ENCODE measurements around the gene DAGLA. TPM values are rescaled to one million over a fixed set of nuclear protein-coding genes. Genes with fewer than 3 reads are reported as not detected.

Gene DAGLA
- total RNA-seq, 1 donor = 3.6 TPM

DNA sequence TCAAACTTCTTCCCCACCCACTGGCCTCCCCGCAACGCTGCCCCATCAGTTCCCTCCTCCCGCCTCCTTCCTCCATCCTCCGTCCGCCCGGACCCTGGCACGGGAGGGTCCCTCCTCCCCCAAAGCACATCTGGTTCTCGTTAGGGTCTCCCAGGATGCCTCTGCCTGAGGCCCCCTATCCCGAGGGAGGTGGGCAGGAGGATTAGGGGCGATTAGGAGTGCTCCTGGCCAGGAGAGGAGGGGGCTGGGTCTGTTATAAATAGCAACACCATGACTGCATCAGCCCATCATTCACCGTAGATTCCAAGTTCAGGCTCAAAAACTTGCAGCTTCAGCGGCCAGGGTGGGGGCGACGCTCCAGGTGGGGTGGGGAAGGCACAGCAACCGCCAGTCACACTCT lies 82.6 kb downstream of the DAGLA start:
- TF ChIP-seq, protein P1, sequence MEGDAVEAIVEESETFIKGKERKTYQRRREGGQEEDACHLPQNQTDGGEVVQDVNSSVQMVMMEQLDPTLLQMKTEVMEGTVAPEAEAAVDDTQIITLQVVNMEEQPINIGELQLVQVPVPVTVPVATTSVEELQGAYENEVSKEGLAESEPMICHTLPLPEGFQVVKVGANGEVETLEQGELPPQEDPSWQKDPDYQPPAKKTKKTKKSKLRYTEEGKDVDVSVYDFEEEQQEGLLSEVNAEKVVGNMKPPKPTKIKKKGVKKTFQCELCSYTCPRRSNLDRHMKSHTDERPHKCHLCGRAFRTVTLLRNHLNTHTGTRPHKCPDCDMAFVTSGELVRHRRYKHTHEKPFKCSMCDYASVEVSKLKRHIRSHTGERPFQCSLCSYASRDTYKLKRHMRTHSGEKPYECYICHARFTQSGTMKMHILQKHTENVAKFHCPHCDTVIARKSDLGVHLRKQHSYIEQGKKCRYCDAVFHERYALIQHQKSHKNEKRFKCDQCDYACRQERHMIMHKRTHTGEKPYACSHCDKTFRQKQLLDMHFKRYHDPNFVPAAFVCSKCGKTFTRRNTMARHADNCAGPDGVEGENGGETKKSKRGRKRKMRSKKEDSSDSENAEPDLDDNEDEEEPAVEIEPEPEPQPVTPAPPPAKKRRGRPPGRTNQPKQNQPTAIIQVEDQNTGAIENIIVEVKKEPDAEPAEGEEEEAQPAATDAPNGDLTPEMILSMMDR (IDR thresholded peaks at IDR 0.05; ENCODE audit: extremely low read depth, low read depth, low read length) = no peak
- no peaks in the 10 kb centered on the region for H4K20me1 ChIP-seq (ENCODE audit: insufficient read depth, low read length)
- H3K4me3 ChIP-seq (ENCODE audit: insufficient read depth, low read length) = no peak overlapping the region
- DNase-seq (ENCODE audit: insufficient read length, low spot score, missing footprints) = no peak
- H3K4me1 ChIP-seq (ENCODE audit: insufficient read depth, low read length) = no peaks in the 10 kb centered on the region
- no peak overlapping the region for H2AFZ ChIP-seq (ENCODE audit: low read length)
- H3K79me2 ChIP-seq (ENCODE audit: insufficient read depth, low read length) = no peaks in the 10 kb centered on the region
- no peak overlapping the region for H3K4me2 ChIP-seq (ENCODE audit: insufficient read depth, low read length)
- H3K27ac ChIP-seq (ENCODE audit: low read depth, low read length) = no peak overlapping the region
- peaks cover 2% of the 10 kb centered on the region for H3K27me3 ChIP-seq (ENCODE audit: insufficient read depth, low read length)
- no peaks in the 10 kb centered on the region for H3K9me3 ChIP-seq (ENCODE audit: low read depth, low read length)
- H3K36me3 ChIP-seq (ENCODE audit: insufficient read depth, low read length) = no peaks in the 10 kb centered on the region

- no peak overlapping the region for H3K4me3 ChIP-seq (ENCODE audit: insufficient read depth, low read length)
- no peaks in the 10 kb centered on the region for H3K36me3 ChIP-seq (ENCODE audit: insufficient read depth, low read length)
- no peak overlapping the region for H3K4me2 ChIP-seq (ENCODE audit: insufficient read depth, low read length)
- H3K79me2 ChIP-seq (ENCODE audit: insufficient read depth, low read length) = no peaks in the 10 kb centered on the region
- no peaks in the 10 kb centered on the region for H3K9me3 ChIP-seq (ENCODE audit: low read depth, low read length)
- no peak overlapping the region for H3K27ac ChIP-seq (ENCODE audit: low read depth, low read length)
- no peaks in the 10 kb centered on the region for H4K20me1 ChIP-seq (ENCODE audit: insufficient read depth, low read length)
- TF ChIP-seq, protein P1 (IDR thresholded peaks at IDR 0.05; ENCODE audit: extremely low read depth, low read depth, low read length) = no peak
- H3K4me1 ChIP-seq (ENCODE audit: insufficient read depth, low read length) = no peaks in the 10 kb centered on the region
- H3K27me3 ChIP-seq (ENCODE audit: insufficient read depth, low read length) = peaks cover 2% of the 10 kb centered on the region
- no peak overlapping the region for H2AFZ ChIP-seq (ENCODE audit: low read length)
- DNase-seq (ENCODE audit: insufficient read length, low spot score, missing footprints) = no peak
Measured at GRCh38 chr11:61763930-61764605, 83.9 kb downstream of the DAGLA start.

- Histone ChIP-seq H2AFZ (ENCODE audit: low read length) (no peak overlapping the region), H3K27ac (ENCODE audit: low read depth, low read length) (no peak overlapping the region), H4K20me1 (ENCODE audit: insufficient read depth, low read length) (no peaks in the 10 kb centered on the region), H3K9me3 (ENCODE audit: low read depth, low read length) (no peaks in the 10 kb centered on the region), H3K4me1 (ENCODE audit: insufficient read depth, low read length) (no peaks in the 10 kb centered on the region), H3K4me2 (ENCODE audit: insufficient read depth, low read length) (no peak overlapping the region), H3K27me3 (ENCODE audit: insufficient read depth, low read length) (peaks cover 2% of the 10 kb centered on the region), H3K4me3 (ENCODE audit: insufficient read depth, low read length) (no peak overlapping the region), H3K36me3 (ENCODE audit: insufficient read depth, low read length) (no peaks in the 10 kb centered on the region), H3K79me2 (ENCODE audit: insufficient read depth, low read length) (no peaks in the 10 kb centered on the region)
- DNase-seq (ENCODE audit: insufficient read length, low spot score, missing footprints) = no peak
- TF ChIP-seq, protein P1 (IDR thresholded peaks at IDR 0.05; ENCODE audit: extremely low read depth, low read depth, low read length) = no peak
Measured at GRCh38 chr11:61764606-61765260, 84.5 kb downstream of the DAGLA start.

DNA sequence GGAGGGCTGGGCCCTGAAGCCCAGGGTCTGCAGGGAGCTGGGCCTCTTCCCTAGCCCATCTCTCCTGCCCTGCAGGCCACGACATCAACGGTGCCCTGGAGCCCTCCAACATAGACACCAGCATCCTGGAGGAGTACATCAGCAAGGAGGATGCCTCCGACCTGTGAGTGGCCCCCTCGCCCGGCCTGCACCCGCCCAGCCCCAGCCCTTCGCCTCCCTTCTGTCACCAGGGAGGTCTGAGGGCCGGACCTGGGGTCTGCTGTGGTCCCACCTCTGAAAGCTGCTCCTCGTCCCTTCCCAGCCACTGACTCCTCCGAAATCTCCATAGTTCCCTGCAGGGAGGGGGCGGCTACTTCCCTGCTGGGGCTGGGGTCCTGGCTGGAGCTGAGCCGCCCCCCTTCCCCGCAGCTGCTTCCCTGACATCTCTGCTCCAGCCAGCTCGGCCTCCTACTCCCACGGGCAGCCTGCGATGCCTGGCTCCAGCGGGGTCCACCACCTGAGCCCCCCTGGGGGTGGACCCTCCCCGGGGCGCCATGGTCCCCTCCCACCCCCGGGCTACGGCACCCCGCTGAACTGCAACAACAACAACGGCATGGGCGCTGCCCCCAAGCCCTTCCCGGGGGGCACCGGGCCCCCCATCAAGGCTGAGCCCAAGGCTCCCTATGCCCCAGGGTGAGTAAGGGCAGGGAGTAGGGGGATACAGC lies 85.5 kb downstream of the DAGLA start:
- H3K36me3 ChIP-seq (ENCODE audit: insufficient read depth, low read length) = no peaks in the 10 kb centered on the region
- H2AFZ ChIP-seq (ENCODE audit: low read length) = no peak overlapping the region
- no peak overlapping the region for H3K4me2 ChIP-seq (ENCODE audit: insufficient read depth, low read length)
- peaks cover 2% of the 10 kb centered on the region for H3K27me3 ChIP-seq (ENCODE audit: insufficient read depth, low read length)
- H3K4me1 ChIP-seq (ENCODE audit: insufficient read depth, low read length) = no peaks in the 10 kb centered on the region
- H3K79me2 ChIP-seq (ENCODE audit: insufficient read depth, low read length) = no peaks in the 10 kb centered on the region
- no peak overlapping the region for H3K27ac ChIP-seq (ENCODE audit: low read depth, low read length)
- DNase-seq (ENCODE audit: insufficient read length, low spot score, missing footprints) = no peak
- H3K9me3 ChIP-seq (ENCODE audit: low read depth, low read length) = no peaks in the 10 kb centered on the region
- H3K4me3 ChIP-seq (ENCODE audit: insufficient read depth, low read length) = no peak overlapping the region
- no peaks in the 10 kb centered on the region for H4K20me1 ChIP-seq (ENCODE audit: insufficient read depth, low read length)
- TF ChIP-seq, protein P1 (IDR thresholded peaks at IDR 0.05; ENCODE audit: extremely low read depth, low read depth, low read length) = no peak

Data from osteoblast (primary cell).